Measurements from ENCODE around the gene COPS4.
"Not testable (repeated sequence)": the region's sequence is repeated elsewhere in the genome, so short reads cannot be mapped to it uniquely, and the experiment has no call there.

COPS4 gene

GRCh38 chr4:83024233-83024632, 10.8 kb upstream of the COPS4 start:
- DNase-seq: no peak

DNA sequence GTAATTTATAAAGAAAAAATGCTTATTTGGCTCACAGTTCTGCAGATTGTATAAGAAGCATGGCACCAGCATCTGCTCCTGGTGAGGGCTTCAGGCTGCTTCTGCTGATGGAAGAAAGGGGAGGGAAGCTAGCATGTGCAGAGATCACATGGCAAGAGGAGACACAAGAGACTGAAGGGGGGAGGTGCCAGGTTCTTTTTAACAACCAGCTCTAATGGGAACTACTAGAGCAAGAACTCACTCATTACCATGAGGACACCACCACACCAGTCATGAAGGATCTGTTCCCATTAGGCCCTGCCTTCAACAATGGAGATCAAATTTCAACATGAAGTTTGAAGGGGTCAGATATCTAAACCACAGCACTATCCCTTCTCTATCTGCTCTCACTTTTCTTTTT, 9.4 kb upstream of the COPS4 start:
- no peak for DNase-seq

- no peak for DNase-seq
Measured at GRCh38 chr4:83028976-83029375, 6.0 kb upstream of the COPS4 start.

GRCh38 chr4:83029688-83030087, 5.3 kb upstream of the COPS4 start:
- no peak for DNase-seq

DNA sequence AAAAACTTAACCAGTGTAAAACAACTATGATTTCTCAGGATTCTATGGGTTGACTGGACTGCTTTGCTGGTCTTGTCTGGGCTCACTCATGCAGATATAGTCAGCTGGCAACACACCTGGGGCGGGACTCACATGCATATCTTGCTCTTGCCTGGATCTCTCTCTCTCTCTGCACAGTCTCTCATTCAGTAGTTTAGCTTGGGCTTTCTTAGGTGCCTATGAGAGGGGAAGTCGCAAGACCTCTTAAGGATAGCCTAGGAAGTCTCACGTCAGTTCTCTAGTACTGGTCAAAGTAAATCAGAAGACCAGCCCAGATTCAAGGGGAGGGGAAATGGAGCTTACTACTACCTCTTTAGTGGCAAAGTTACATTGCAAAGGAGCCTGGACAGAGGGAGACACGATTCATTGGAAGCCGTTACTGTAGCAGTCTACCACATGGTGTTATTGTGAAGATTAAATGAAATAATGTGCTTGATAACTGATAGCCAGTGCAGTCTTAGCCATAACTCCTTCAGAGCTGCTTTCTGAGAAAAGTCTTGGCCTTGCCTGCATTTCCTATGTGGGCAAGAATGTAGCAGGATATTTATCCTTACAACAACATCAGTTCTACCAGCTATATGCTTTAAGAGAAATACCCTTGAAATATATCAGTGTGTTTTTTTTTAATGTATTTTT, 2.1 kb downstream of the COPS4 start:
- DNase-seq: no peak

- no peak for DNase-seq
Measured at GRCh38 chr4:83040269-83040668, 5.3 kb downstream of the COPS4 start.

DNA sequence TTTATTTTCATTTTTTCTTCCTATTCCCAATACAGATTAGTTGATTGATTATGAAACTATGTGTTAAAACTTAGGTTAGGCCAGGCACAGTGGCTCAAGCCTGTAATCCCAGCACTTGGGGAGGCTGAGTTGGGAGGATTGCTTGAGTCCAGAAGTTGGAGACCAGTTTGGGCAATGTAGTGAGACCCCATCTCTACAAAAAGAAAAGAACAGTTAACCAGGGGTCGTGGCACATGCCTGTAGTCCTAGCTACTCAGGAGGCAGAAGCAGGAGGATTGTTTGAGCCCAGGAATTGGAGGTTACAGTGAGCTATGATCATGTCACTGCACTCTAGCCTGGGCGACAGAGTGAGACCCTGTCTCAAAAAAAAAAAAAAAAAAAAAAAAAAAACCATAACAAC, 8.2 kb downstream of the COPS4 start:
- DNase-seq: not testable (repeated sequence)

GRCh38 chr4:83043801-83044407, 8.9 kb downstream of the COPS4 start:
- no peak for DNase-seq

DNA sequence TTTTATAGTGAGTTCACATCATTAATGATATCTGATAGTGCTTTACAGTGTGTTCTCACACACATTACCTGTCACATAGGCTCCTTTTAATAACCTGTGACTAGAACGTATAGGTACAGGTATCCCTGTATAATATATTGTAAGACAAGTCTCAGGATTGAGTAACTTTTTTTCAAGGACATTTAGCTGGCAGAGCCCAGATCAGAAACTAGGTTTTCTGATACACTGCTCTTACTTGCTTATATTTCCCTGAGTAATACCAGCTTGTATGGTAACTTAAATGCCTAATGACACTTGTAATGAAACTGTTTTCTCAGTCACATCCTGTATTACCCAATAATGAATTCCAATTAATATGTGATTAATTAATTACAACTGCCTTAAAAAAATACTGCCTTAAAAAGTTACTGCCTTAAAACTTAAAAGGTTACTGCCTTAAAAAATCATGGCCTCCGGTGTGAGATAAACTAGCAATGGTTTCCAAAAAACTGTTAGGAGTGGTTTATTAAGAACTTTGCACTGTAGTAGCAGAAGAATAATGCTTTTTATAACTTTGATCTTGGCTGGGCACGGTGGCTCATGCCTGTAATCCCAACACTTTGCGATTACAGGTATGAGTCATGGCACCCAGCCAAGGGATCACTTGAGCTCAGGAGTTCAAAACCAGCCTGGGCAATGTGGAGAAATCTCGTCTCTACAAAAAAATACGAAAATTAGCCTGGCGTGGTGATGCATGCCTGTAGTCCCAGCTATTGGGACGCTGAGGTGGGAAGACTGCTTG, 11.9 kb downstream of the COPS4 start:
- DNase-seq: no peak

DNA sequence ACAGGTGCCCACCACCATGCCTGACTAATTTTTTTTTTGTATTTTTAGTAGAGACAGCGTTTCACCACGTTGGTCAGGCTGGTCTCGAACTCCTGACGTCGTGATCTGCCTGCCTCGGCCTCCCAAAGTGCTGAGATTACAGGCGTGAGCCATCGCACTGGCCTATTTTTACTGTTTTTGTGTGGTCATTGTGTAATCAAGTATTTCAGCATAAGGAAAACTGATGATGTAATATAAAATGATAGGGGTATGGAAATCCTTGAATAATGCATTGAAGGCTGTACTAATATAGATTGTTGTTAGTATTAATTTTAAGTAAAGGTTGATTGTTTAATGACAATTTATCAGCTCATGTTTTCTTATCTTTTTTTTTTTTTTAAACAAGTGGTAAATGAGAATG, 13.8 kb downstream of the COPS4 start:
- not testable (repeated sequence) for DNase-seq

DNA sequence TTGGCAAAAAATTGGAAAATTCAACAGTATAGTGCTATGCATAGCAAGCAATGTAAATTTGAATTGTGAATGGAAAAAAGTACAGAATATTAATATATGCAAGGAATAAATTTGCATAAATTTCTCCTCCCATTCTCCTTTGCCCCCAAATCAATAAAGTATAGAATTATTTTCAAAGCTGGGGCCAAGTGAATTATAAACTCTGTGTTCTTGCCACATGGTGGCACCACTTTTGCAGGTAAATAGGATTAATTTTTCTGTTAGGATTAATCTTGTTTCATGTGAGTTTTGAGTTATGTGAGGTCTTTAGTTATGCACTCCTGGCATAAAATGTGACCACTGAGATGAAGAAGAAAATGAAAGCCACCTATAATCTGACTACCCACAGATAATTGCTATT, 19.9 kb downstream of the COPS4 start:
- no peak for DNase-seq

- DNase-seq: peak; percentile 65
Measured at GRCh38 chr4:83062739-83063138, 27.8 kb downstream of the COPS4 start.

GRCh38 chr4:83065266-83065665, 30.3 kb downstream of the COPS4 start:
- no peak for DNase-seq

GRCh38 chr4:83067058-83067639, 32.2 kb downstream of the COPS4 start:
- no peak for DNase-seq

GRCh38 chr4:83071116-83071515, 36.1 kb downstream of the COPS4 start:
- no peak for DNase-seq

DNA sequence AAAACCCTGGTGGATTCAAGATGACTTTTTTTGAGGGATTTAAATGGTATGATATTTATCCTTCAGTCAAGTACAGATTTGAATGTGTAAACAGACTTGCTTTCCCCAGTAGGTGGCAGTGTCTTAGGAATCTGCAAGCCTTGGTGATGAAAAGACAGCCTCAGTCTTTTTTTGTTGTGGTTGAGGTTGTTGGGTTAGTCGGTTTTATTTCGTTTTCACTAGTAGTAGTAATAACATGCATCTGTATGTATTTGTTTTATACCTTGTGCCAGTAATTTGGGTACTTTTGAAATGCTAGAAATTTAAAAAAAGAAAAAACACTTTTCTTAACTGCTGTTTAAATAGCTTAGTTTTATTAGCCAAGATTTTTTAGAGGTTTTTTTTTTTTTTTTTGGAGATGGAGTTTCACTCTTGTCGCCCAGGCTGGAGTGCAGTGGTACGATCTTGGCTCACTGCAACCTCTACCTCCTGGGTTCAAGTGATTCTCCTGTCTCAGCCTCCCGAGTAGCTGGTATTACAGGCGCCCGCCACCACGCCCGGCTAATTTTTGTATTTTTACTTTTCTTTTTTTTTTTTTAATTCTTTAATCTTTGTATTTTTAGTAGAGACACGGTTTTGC, 39.2 kb downstream of the COPS4 start:
- DNase-seq: peak; percentile 54

DNA sequence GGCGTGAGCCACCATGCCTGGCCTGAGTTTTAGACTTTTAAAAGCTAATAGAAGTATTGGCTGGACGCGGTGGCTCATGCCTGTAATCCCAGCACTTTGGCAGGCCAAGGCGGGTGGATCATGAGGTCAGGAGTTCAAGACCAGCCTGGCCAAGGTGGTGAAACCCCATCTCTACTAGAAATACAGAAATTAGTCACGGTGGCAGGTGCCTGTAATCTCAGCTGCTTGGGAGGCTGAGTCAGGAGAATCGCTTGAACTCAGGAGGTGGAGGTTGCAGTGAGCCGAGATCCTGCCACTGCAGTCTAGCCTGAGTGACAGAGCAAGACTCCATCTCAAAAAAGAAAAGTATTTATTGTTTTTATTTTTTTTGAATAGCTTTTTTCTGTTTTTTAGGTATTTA, 39.8 kb downstream of the COPS4 start:
- not testable (repeated sequence) for DNase-seq

DNA sequence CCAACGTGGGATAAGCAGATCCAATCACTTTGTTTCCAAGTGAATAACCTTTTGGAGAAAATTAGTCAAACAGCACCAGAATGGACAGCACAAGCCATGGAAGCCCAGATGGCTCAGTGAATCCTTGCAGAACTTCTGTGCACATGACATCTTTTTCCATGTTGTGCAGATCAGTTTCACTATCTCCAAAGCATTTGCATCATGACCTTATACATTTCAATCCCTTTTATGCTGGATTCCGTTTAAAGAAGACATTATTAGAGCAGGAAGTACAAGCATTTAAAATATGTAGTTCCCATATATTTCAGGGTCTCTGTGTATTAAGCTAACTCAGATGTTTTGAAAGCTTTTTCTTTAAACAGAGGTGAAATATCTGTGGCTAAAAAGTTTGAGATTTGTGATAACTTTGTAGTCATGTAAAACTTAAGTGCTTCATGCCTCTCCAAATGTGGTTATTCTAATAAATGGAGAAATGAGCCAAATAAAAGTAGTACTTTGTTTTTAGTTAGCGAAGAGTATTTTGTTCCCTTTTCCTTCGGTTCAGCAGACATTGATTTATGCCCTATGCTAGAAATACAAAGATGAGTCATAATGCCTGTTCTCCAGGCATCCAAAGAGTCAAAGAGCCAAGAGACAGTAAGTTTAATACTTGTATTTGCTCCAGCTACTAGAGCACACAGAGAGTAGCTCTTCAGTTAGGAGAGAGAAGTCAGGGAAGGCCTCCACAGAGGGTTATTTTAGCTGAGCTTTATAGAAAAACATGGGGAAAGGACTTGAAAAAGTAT, 40.5 kb downstream of the COPS4 start:
- no peak for DNase-seq

DNA sequence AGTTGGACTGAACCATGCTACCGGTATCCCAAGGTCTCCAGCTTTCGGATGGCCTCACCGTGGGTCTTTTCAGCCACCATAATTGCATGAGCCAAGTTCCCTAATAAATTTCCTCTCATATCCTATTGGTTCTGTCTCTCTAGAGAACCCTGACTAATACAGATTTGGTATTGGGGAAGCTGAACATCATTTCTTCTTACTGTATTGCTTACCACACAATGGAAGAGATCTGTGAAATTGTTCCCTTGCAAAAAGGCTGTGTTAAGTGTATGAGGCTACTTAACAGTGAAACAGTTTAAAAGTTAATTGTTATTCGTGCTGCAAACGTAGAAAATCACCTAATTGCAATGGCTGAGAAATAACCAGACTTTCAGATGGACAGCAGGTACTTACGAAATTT, 45.6 kb downstream of the COPS4 start:
- DNase-seq: no peak

GRCh38 chr4:83082777-83083176, 47.8 kb downstream of the COPS4 start:
- DNase-seq: no peak

DNA sequence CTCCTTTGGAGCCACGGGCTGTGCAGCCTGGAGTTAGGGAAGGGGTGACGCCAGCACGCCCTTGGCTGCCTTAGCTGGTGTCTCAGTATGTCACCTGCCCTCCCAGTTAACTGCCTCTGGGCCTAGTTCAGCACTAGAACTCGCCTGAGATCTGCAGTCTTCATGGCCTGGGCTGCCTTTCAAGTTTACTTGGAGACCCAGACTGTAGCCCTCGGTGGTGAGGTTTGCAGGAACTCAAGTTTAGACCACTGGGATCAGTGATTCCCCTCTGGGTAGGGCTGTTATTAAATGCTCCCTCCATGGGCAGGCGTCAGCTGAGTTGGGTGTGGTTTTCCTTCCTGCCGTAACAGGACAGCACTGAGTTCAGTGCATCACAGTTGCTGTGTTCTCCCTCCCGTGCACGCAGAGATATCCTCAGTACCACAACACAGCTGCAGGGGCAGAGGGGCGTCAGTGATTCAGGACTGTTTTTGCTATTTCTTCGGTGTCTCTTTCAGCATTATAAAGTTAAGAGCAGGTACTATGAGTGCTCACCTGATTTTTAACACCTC, 49.0 kb downstream of the COPS4 start:
- no peak for DNase-seq

GRCh38 chr4:83084956-83085355, 50.0 kb downstream of the COPS4 start:
- DNase-seq: not testable (repeated sequence)
